Measurements from ENCODE around the gene OCA2. TPM values are rescaled to one million over a fixed set of nuclear protein-coding genes. Genes with fewer than 3 reads are reported as not detected.

Gene OCA2
- total and polyA plus RNA-seq, 2 of the 4 experiments (the other 2 are of a cell fraction) = under 0.01 to 0.03 TPM

DNA sequence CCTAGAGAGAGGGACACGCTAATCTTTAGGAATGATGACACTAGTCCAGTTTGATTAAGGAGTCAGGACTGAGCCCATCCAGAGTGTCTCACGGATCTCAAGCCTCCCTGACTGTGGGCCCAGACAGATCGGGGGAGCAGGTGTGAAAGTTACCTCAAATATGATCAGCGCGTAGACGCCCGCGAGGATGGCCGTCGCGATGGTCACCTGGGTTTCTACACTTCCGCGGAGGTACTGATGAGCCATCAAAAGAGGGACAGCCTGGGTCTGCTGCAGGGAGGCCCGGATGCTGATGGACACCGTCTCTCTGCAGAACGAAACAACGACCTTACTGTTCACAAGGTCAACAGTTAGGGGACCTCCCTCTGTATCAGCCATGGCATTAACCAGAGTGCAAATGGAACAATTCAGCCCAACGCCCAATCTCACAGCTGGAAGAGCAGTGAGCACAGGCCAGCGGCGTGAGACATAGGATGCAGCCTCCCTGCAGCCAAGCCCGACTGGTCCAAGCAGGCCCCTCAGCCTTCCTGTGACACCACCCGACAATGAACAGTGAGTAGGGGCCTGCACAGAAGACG, 84.4 kb downstream of the OCA2 start:
- Histone ChIP-seq H3K79me1 (ENCODE audit: low read depth in 1 of 2, low read length in 2 of 2) (no peaks in the 10 kb centered on the region), H2BK5ac (ENCODE audit: low read depth, low read length, poor library complexity, severe bottlenecking) (no peak overlapping the region), H2BK15ac (ENCODE audit: low read depth, low read length) (no peak overlapping the region), H2AFZ (replicated peaks; ENCODE audit: low read length, poor library complexity) (no peak overlapping the region), H3K4me2 (ENCODE audit: low read depth, low read length) (no peak overlapping the region), H3K36me3 (ENCODE audit: control insufficient read depth, insufficient read depth, low read length) (no peaks in the 10 kb centered on the region), H3K14ac (replicated peaks; ENCODE audit: low read depth, low read length) (no peak overlapping the region), H3K27ac (ENCODE audit: insufficient read depth, low read length) (no peak overlapping the region), H3K9me3 (ENCODE audit: control insufficient read depth, insufficient read depth, low read length) (peaks cover 3% of the 10 kb centered on the region), H3K9me1 (ENCODE audit: insufficient read depth, low read length) (no peaks in the 10 kb centered on the region), H2BK120ac (ENCODE audit: low read depth, low read length) (no peak overlapping the region), H2BK20ac (ENCODE audit: low read depth, low read length) (no peak overlapping the region), H3K18ac (ENCODE audit: low read depth, low read length) (no peak overlapping the region), H3K4me1 (ENCODE audit: control insufficient read depth, insufficient read depth, low read length) (no peaks in the 10 kb centered on the region), H3K56ac (ENCODE audit: extremely low read depth, insufficient read depth, low read length) (no peak overlapping the region), H4K20me1 (ENCODE audit: insufficient read depth, low read length) (no peaks in the 10 kb centered on the region), H3K4ac (ENCODE audit: low read depth, low read length) (no peak overlapping the region), H4K91ac (ENCODE audit: insufficient read depth, low read depth, low read length) (no peak overlapping the region), H4K8ac (ENCODE audit: low read depth in 2 of 2, low read length in 2 of 2) (no peak overlapping the region), H3K23ac (ENCODE audit: low read depth, low read length) (no peak overlapping the region), H2AK5ac (ENCODE audit: low read depth, low read length) (no peak overlapping the region), H2AK9ac (replicated peaks; ENCODE audit: low read depth, low read length, poor library complexity) (no peak overlapping the region), H4K5ac (ENCODE audit: low read depth, low read length) (no peak overlapping the region), H3K27me3 (ENCODE audit: control insufficient read depth, insufficient read depth, low read length) (no peaks in the 10 kb centered on the region), H3K9ac (ENCODE audit: low read depth, low read length) (no peak overlapping the region), H3K4me3 (ENCODE audit: insufficient read depth, low read depth, low read length) (no peak overlapping the region)
- ChIA-PET POLR2A (ENCODE audit: unreplicated experiment) (no interaction called here), CTCF (no interaction called here)
- TF ChIP-seq, protein P1, sequence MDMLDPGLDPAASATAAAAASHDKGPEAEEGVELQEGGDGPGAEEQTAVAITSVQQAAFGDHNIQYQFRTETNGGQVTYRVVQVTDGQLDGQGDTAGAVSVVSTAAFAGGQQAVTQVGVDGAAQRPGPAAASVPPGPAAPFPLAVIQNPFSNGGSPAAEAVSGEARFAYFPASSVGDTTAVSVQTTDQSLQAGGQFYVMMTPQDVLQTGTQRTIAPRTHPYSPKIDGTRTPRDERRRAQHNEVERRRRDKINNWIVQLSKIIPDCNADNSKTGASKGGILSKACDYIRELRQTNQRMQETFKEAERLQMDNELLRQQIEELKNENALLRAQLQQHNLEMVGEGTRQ (IDR thresholded peaks at IDR 0.05; ENCODE audit: low read depth, low read length) = no peak
- TF ChIP-seq SMC3 (IDR thresholded peaks at IDR 0.05; ENCODE audit: low read depth, low read length) (no peak), FOS (IDR thresholded peaks at IDR 0.05; ENCODE audit: low read depth, low read length) (no peak), MAFK (IDR thresholded peaks at IDR 0.05; ENCODE audit: low read depth, low read length) (no peak), POLR2A (IDR thresholded peaks at IDR 0.05; ENCODE audit: low read depth, low read length) (no peak), RAD21 (IDR thresholded peaks at IDR 0.05; ENCODE audit: low read length) (no peak), CHD1 (IDR thresholded peaks at IDR 0.05; ENCODE audit: low read depth, low read length) (no peak), RCOR1 (IDR thresholded peaks at IDR 0.05; ENCODE audit: insufficient replicate concordance, low read length) (no peak), RFX5 (IDR thresholded peaks at IDR 0.05; ENCODE audit: low read depth, low read length) (no peak), MAZ (IDR thresholded peaks at IDR 0.05; ENCODE audit: borderline replicate concordance, low read depth, low read length) (no peak), NFE2L2 (IDR thresholded peaks at IDR 0.05; ENCODE audit: low read depth, low read length) (no peak), CEBPB (IDR thresholded peaks at IDR 0.05; ENCODE audit: low read depth, low read length) (no peak), BHLHE40 (IDR thresholded peaks at IDR 0.05; ENCODE audit: low read depth, low read length) (no peak), MXI1 (IDR thresholded peaks at IDR 0.05; ENCODE audit: borderline replicate concordance, low read depth, low read length) (no peak)
- TF ChIP-seq, protein P2, sequence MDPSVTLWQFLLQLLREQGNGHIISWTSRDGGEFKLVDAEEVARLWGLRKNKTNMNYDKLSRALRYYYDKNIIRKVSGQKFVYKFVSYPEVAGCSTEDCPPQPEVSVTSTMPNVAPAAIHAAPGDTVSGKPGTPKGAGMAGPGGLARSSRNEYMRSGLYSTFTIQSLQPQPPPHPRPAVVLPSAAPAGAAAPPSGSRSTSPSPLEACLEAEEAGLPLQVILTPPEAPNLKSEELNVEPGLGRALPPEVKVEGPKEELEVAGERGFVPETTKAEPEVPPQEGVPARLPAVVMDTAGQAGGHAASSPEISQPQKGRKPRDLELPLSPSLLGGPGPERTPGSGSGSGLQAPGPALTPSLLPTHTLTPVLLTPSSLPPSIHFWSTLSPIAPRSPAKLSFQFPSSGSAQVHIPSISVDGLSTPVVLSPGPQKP (IDR thresholded peaks at IDR 0.05; ENCODE audit: borderline replicate concordance, low read depth, low read length) = no peak
- TF ChIP-seq, protein P3, sequence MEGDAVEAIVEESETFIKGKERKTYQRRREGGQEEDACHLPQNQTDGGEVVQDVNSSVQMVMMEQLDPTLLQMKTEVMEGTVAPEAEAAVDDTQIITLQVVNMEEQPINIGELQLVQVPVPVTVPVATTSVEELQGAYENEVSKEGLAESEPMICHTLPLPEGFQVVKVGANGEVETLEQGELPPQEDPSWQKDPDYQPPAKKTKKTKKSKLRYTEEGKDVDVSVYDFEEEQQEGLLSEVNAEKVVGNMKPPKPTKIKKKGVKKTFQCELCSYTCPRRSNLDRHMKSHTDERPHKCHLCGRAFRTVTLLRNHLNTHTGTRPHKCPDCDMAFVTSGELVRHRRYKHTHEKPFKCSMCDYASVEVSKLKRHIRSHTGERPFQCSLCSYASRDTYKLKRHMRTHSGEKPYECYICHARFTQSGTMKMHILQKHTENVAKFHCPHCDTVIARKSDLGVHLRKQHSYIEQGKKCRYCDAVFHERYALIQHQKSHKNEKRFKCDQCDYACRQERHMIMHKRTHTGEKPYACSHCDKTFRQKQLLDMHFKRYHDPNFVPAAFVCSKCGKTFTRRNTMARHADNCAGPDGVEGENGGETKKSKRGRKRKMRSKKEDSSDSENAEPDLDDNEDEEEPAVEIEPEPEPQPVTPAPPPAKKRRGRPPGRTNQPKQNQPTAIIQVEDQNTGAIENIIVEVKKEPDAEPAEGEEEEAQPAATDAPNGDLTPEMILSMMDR (conservative IDR thresholded peaks at IDR 0.05; ENCODE audit: low read depth, low read length) = no peak
- intact Hi-C loops (cut with micrococcal nuclease) = no loop called here
- BruUV-seq (replicated peaks) = no TSS peak
- in situ Hi-C loops (cut with MboI; ENCODE audit: low sequenced_read_pairs) = no loop called here
- WGBS, 2 experiments (ENCODE audit: extremely low coverage in 2 of 2, insufficient read length in 1 of 2) = 79% methylated on average over 7 of the region's 23 CpGs; no CpG with 5 or more reads in 1 of the 2 experiments
- DNase-seq = no peak
- ATAC-seq (ENCODE audit: low read depth) = no peak
- dilution Hi-C loops (cut with HindIII; ENCODE audit: low sequenced_read_pairs, unreplicated experiment) = no loop called here

Data from IMR-90 (cell line).